Suppressor macrophage treated with lipopolysaccharide for 4 hours (primary cell): ENCODE measurements around the gene FLNB.
"Not testable (repeated sequence)": the region's sequence is repeated elsewhere in the genome, so short reads cannot be mapped to it uniquely, and the experiment has no call there.

Experiments
- DNase-seq: peaks from one replicate; pipeline ENCODE4 v3.0.0-alpha.2; 2020

The FLNB gene

DNA sequence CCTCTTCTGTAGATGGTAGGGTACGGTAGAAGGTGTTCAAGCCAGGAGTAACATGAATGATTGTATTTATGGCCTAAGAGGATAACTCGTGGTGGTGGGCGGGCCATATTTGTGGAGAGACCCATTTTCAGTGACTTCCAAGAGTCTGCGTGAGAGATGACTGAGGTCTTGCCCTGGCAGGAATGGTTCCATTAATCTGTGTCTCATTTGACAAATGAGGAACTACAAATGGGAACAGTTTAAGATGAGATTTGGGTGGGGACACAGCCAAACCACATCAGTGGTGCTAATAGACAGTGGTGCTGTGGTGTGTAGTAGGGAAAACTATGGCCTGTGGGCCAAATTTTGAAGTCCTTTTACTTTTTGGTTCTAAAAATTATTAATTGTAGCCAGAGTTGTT is 47.1 kb downstream of the FLNB start:
- DNase-seq = peak; percentile 12

GRCh38 chr3:58055891-58056290 is 47.7 kb downstream of the FLNB start:
- not testable (repeated sequence) for DNase-seq

DNA sequence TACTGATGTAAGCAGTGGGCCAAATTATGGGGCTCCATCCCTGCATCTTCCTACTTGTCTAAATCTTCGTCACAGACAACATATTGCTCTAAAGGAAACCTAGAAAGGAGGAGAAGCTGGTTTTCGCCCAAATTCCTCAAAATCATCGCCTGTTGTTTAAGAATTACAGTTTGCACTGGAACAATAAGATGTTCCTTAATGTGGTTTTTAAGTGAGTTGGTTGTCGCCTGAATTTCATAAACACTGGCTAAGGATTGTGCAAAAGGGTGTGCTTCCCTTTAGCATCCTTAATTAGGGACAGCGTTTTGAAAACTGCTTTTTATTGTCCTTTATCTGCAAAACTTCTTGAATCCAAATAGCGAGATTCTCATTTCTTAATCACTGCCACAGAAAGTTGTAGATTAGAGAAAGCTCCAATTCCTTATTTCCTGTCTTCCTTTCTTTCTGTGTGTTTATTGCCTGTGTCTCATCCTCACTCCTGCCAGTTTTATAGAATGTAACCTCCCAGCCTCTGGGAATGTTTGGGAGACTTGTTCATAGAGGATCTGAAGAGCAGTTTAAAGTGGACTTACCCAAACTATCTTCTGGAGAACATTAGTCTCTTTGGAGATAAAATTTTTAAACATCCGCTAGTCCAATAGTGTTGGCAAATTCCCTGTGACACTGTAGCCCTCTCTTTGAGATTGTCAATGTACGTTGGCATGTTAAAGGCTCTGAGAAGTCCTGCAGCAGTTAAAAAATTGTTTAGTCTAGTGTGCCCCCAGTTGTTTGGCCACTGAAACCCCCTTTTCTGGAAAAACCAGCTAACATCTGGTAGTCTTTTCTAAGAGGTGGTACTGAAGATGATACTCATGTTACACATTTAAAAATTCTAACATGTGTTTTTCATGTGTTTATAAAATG is 50.4 kb downstream of the FLNB start:
- DNase-seq = peak; percentile 22

GRCh38 chr3:58059349-58060321 is 51.4 kb downstream of the FLNB start:
- no peak for DNase-seq

- no peak for DNase-seq
Observed at GRCh38 chr3:58062472-58062871, 54.2 kb downstream of the FLNB start.

DNA sequence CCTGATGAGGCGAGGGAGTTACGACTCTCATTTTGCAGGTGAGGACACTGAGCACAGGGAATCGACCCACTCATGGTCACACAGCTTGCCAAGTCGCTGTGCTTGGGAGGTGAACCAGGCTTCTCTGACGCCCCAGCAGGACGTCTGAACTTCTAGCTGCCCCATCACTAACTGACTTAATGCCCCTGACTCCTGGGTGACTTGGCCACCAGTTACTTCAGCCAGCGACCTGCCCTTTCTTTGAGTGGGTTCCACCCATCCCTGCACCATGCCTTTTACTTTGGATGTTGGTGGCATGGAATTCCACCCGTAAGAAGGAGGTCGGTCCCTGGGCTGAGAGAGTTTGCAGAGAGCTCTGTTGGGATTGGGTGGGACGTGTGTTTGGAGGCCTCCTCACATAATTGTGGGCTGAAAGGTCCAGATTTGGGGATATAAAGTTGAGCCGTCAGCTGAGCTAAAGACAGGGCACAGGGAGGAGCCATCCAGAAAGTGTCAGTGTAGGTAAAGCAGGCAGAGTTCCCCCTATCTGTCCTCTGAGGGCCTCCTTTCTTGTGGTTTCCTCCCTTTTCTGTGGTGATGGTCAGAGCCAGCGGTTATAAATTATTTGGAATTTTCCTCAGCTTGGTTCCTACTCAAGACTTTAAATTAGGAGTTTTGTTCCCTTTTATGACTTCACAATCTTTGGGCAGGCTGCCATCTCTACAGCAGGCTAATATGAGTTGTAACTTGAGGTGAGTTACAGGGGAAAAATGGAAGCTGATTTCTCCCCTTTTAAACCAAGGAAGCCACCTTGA is 55.0 kb downstream of the FLNB start:
- DNase-seq = peak; percentile 66

DNA sequence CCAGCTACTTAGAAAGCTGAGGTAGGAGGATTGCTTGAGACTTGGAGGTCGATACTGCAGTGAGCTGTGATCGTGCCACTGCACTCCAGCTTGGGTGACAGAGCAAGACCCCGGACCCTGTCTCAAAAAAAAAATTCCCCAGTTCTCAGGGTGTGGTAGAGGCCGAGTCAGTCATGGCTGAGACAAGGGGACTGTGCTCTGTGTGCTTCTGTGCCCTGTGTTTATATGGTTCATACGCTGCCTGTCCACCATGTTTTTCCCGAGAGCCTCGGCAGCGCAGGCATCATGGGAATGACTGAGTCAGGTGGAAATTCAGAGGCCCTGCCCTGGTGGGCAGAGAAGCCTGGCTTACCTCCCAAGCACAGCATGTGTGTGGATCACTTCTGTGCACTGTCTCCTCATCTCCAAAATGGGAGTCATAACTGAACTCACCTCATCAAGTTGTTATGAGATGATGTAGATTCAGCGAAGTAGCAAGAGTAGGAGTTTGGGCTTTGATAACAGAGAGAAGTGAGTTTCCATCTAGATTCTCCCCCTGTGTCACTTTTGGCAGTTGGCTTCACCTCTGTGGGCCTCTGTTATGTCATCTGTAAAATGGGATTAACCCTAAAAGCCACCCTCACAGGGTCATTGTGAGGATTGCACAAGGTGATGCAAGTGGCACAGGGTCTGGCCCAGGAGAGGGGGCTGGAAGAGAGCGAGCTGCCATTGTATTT is 56.9 kb downstream of the FLNB start:
- no peak for DNase-seq

DNA sequence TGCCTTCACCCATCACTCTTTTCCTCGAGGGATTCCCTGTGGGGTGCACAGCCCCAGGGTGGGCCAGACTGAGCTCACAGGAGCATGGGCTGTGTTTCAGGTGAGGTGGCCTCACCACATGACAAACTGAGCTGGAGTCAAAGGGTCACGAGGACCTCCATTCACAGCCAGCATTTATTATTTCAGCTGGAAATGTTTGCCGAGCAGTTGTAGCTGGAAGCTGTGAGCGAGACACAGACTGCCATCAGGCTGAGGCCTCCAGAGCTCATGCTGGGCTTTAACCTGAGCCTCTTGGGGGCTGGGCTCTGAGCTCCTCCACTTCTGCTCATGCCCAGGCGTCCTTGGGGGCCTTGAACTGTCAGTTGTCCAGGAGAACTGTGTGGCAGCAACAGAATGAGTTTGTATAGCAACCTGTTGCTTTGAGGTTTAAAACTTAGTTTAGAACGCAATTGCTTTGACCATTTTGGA is 57.5 kb downstream of the FLNB start:
- DNase-seq = no peak

DNA sequence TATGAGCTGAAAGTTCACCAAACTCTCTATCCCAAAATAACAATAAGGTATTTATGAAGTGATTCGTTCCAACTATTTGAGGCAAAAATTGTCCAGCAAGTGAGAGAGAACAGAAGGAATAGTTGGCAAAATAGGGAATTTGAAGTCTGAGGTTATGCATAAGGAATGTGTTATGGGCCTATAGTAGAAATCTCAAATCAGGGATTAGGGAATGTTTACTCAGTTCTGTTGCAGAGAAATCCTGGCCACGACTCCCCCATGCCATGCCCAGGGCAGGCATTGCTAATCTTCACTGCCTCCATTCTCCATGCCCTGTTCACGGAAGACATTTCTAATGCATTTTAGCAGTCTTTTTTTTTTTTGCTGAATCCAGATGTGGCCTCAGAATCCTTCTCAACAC is 58.6 kb downstream of the FLNB start:
- DNase-seq = no peak

GRCh38 chr3:58068122-58068809 is 60.0 kb downstream of the FLNB start:
- DNase-seq = no peak

DNA sequence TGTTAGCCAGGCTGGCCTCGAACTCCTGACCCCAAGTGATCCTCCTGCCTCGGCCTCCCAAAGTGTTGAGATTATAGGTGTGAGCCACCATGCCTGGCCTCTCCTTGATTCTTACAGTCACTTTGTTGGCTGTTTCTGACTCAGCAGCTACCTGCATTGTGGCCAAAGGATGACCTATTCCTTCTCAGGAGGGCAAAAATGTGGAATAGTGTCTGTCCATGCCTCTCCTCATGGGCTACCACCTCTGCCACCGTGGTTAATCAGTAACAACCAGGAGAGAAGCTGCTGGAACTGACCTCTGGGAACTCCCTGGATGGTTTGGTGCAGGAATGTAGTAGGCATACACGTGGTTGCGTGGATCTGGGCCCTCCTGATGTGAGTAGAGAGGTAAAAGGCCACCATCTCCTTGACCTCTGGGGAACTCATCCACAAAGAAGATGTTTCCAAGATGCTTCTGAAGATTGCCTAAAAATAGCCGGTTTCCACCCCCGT is 63.3 kb downstream of the FLNB start:
- DNase-seq = no peak

DNA sequence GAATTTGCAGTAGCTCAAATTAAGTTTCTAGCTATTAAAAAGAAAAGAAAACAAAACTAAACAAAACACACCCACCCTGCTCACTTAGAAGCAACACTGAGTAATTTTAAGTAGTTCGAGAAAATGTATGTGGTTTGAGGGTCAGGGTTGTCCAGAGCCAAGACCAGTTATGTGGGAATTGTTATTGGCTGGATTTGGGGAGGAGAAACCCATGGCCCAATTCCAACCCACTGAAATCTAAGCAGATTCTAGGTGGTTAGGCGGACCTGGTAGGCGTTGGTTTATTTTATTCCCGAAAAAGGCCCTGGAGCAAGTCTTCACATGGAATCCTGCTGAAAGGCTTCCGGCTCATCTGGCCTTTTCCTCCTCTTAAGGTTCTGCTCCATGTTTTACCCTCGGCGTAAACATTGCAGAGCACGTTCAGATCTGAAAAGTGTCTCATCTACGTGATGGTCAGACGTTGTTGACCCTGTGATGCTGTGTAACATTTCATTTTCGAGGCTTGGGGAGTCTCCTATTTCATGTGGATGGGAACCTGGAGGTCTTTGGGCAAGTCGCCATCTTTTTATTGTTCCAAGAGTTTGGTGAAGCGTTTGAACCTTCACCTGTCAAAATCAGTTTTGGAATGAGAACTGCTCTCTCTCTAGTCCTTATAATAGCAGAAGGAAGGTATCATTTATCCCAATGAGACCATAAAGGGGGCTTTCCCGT is 64.0 kb downstream of the FLNB start:
- no peak for DNase-seq

- no peak for DNase-seq
Observed at GRCh38 chr3:58072763-58073130, 64.5 kb downstream of the FLNB start.

DNA sequence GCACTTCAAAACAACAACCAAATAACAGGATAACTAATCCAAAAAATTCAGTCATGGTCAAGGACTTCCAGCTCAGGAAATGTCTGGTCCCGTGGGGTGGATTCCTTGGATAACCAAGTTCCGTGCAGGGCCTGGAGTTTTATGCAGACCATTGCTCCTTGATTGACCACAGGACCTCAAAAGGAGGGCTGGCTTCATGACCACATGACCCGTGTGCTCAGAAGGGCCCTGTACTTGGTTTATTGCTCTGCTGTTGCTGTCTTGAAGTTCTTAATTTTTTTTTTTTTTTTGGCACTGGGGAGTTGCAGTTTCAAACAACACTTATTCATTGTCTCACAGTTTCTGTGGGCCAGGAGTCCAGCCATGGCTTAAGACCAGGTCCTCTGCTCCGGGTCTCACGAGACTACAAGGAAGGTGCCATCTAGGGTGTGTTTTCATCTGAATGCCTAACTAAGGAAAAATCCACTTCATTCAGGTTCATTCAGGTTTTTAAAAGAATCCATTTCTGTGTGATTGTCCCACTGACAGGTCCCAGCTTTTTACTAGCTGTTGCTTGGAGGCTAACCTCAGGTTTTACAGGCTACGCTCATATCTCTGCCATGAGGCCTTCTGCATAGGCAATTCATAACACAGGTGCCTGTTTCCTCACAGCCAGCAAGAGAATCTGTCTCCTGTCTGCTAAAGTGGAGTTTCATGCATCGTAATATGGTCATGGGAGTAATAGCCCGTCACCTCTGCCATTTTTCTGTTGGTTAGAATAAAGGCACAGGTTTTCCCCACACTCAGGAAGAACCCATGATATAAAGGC is 65.3 kb downstream of the FLNB start:
- DNase-seq = no peak

DNA sequence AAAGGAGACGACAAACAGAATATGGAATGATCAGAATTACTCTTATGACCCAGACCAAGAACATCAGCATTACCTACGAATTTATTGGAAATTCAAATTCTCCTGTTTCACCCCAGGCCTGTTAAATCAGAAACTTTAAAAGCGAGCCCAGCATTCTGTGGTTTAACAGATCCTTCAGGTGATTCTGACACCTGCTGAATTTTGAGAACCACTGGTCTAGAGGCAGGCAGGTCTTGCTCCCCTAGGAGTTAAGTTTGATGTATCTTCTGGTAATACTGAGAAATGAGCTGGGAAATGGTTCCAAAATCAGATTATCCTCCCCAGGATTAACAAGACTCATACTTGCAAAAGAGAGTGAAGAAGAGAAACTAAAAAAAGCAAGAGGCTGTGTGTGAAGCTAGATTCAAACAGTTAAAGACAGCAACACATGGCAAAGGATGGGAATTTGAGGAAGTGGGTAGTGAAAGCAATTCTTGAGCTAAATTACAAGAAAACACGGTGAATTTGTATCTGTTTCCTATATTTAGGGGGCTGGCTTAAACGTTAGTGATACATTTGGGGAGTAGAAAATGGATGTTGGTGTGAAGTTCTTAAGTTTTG is 66.0 kb downstream of the FLNB start:
- peak; percentile 78 for DNase-seq

DNA sequence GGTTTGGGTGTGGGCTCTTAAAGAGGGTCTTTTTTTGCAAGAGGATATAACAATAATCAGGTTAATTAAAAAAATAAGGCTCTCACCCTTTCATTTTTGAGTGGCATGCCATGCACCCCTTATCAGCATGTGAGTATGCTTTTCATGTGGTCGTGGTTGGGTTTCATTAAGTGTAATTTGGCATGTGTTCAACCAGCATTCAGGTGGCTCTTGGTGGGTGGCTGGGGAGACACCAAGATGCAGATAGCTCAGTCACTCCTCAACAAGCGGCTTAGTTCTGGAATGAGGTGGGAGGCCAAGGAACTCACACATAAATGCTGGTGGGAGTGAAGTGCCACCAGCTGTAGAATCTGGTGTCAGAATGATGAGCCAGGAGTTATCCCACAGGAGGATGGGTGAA is 66.8 kb downstream of the FLNB start:
- no peak for DNase-seq

GRCh38 chr3:58077596-58078285 is 69.5 kb downstream of the FLNB start:
- DNase-seq = no peak

- DNase-seq = no peak
Observed at GRCh38 chr3:58078610-58079009, 70.4 kb downstream of the FLNB start.

- DNase-seq = no peak
Observed at GRCh38 chr3:58079773-58080172, 71.6 kb downstream of the FLNB start.
